ENCODE results near the gene RCVRN. TPM values are rescaled to one million over a fixed set of nuclear protein-coding genes. Genes with fewer than 3 reads are reported as not detected.
"Not testable (repeated sequence)": the region's sequence is repeated elsewhere in the genome, so short reads cannot be mapped to it uniquely, and the experiment has no call there.

The RCVRN gene
- polyA plus RNA-seq, 4 donors, result 0.12 to 0.38 TPM; not detected in 2

DNA sequence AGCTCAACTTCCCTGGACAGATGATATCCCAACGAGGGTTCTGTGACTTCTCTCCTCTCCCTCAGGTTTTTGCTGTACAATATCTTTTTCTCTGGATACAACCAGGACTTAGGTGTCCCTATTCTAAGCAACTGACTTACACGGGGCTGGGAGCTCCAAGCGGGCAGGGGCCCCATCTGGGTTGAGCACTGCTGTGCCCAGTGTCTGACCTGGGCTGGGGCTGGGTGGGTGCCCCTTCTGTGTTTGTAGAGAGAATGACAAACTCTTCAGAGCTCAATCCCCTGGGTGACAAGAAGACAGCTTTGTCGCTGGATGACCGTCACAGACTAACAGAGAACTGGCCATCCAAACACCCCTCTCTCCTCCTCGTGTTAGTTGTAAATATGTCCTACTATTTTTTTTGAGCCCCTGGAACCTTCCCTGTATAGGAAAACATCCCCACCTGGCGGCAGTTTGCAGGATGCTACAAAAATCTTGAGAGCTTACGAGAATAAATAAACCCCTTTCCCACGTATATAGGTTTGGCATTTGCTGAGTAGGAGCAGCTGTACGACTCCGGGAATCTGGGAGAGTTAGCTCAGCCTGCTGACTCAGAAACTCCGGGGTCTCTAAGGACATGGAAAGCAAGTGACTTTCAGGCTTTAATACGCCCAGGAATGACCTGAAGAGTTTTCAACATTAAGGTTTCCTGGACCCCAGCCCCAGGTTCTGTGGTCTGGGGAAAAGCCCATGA, 23.7 kb upstream of the RCVRN start:
- no peaks in the 10 kb centered on the region for H3K27me3 ChIP-seq (ENCODE audit: control insufficient read depth in 3 of 3, insufficient read depth in 3 of 3, low read length in 3 of 3)
- H3K27ac ChIP-seq (ENCODE audit: low read depth in 1 of 3, low read length in 2 of 3), result peak overlapping the region in 1 of 3 donors; percentile 8
- H3K36me3 ChIP-seq (ENCODE audit: control insufficient read depth in 3 of 3, insufficient read depth in 2 of 3, low read depth in 1 of 3, low read length in 3 of 3), result peaks cover 0 to 3% (median 2%) of the 10 kb centered on the region in 3 donors
- 41 to 45% (median 45%) methylated on average over 13 of the region's 13 CpGs for WGBS, 3 donors
- no peak for FAIRE-seq
- H3K4me1 ChIP-seq (ENCODE audit: control insufficient read depth in 3 of 3, insufficient read depth in 2 of 3, low read depth in 1 of 3, low read length in 2 of 3), result no peaks in the 10 kb centered on the region
- no peaks in the 10 kb centered on the region for H3K9me3 ChIP-seq (ENCODE audit: control insufficient read depth in 2 of 2, insufficient read depth in 1 of 2, low read depth in 1 of 2, low read length in 1 of 2)
- no peak overlapping the region for H3K4me3 ChIP-seq (ENCODE audit: low read depth in 1 of 3, low read length in 3 of 3)
- DNase-seq, result peak in 1 of 2 donors; percentile 57

DNA sequence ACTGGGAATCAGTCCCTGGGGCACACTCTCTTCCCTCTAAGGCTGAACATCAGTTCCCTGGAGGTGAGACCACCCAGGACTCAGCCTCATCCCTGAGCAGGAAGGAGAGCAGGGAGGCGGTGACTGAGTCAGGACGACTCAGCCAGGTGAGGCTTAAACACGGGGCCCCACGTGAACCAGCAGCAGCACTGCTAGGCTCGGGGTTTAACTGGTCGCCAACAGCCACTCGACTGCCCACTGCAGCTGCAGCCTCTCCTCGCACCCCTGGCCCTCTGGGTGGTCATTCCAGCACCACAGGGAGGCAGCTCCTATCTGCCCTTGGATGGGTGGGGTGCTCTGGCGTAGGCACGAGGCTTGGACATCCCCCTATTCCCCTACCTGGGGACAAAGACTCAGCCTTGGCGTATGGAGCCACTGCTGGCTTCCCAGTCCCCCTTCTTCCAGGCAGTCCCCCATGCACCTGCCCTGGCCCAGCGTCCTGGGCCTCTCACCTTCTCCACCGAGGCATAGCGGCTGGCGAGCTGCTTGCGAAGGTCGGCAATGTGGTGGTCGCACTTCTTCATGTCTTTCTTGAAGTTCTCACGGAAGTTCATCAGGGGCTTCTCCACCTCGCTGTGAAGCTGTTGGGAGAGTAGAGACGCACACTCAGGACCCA, 21.2 kb upstream of the RCVRN start:
- FAIRE-seq (no peak), DNase-seq (no peak)
- H3K9me3 ChIP-seq (ENCODE audit: control insufficient read depth in 2 of 2, insufficient read depth in 1 of 2, low read depth in 1 of 2, low read length in 1 of 2), result no peaks in the 10 kb centered on the region
- WGBS, 3 donors, result 76 to 86% (median 77%) methylated on average over 20 to 21 of the region's 21 CpGs
- H3K27ac ChIP-seq (ENCODE audit: low read depth in 1 of 3, low read length in 2 of 3), result no peak overlapping the region
- H3K27me3 ChIP-seq (ENCODE audit: control insufficient read depth in 3 of 3, insufficient read depth in 3 of 3, low read length in 3 of 3), result no peaks in the 10 kb centered on the region
- no peak overlapping the region for H3K4me3 ChIP-seq (ENCODE audit: low read depth in 1 of 3, low read length in 3 of 3)
- H3K4me1 ChIP-seq (ENCODE audit: control insufficient read depth in 3 of 3, insufficient read depth in 2 of 3, low read depth in 1 of 3, low read length in 2 of 3), result no peaks in the 10 kb centered on the region
- peaks cover 0 to 6% (median 2%) of the 10 kb centered on the region in 3 donors for H3K36me3 ChIP-seq (ENCODE audit: control insufficient read depth in 3 of 3, insufficient read depth in 2 of 3, low read depth in 1 of 3, low read length in 3 of 3)

DNA sequence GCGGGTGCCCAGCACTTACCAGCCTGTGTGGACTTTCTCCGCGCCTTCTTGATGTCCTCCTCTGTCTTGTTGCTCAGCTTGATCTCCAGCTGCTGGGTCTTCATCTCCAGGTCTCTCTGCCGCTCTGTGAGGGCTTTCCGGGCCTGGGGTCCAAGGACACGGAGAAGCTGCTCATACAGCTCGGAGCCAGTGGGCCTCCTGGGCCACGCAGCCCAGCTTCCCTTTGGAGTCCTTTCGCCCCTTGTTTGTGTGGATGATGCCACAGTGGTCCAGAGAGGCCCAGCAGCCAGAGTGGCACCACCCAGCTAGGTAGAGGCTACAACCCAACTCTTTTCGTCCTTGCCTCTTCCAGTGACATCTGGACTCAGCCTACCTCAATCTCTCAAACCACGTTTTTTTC, 20.4 kb upstream of the RCVRN start:
- Histone ChIP-seq H3K27ac (ENCODE audit: low read depth in 1 of 3, low read length in 2 of 3) (no peak overlapping the region), H3K9me3 (ENCODE audit: control insufficient read depth in 2 of 2, insufficient read depth in 1 of 2, low read depth in 1 of 2, low read length in 1 of 2) (no peaks in the 10 kb centered on the region), H3K27me3 (ENCODE audit: control insufficient read depth in 3 of 3, insufficient read depth in 3 of 3, low read length in 3 of 3) (no peaks in the 10 kb centered on the region), H3K4me1 (ENCODE audit: control insufficient read depth in 3 of 3, insufficient read depth in 2 of 3, low read depth in 1 of 3, low read length in 2 of 3) (no peaks in the 10 kb centered on the region), H3K4me3 (ENCODE audit: low read depth in 1 of 3, low read length in 3 of 3) (no peak overlapping the region), H3K36me3 (ENCODE audit: control insufficient read depth in 3 of 3, insufficient read depth in 2 of 3, low read depth in 1 of 3, low read length in 3 of 3) (peaks cover 0 to 6% (median 0%) of the 10 kb centered on the region in 3 donors)
- no peak for DNase-seq
- no peak for FAIRE-seq
- WGBS, 3 donors, result 80 to 90% (median 88%) methylated on average over 10 to 11 of the region's 11 CpGs

DNA sequence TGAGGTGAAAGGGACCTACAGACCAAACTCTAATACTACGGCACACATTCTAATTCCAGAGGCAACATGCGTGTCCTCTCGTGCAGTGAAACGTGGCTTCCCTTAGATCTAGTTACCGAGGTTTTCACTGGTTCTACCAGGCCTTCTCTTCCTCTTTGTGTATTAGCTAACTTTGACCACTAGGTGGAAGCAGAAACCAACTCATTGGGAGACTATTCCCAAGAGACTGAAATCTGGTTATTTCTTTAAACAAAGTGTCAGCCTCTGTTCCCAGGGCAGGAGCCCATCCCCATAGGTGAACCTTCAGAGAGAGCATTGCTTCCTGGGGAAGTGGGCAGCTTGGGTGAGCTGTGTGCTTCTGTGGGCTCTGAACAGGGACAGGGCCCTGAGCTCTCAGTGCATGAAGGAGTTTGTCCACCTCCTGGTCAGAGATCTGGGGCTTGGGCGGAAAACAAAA, 19.7 kb upstream of the RCVRN start:
- Histone ChIP-seq H3K27ac (ENCODE audit: low read depth in 1 of 3, low read length in 2 of 3) (no peak overlapping the region), H3K9me3 (ENCODE audit: control insufficient read depth in 2 of 2, insufficient read depth in 1 of 2, low read depth in 1 of 2, low read length in 1 of 2) (no peaks in the 10 kb centered on the region), H3K4me3 (ENCODE audit: low read depth in 1 of 3, low read length in 3 of 3) (no peak overlapping the region), H3K36me3 (ENCODE audit: control insufficient read depth in 3 of 3, insufficient read depth in 2 of 3, low read depth in 1 of 3, low read length in 3 of 3) (peaks cover 0 to 6% (median 0%) of the 10 kb centered on the region in 3 donors), H3K4me1 (ENCODE audit: control insufficient read depth in 3 of 3, insufficient read depth in 2 of 3, low read depth in 1 of 3, low read length in 2 of 3) (no peaks in the 10 kb centered on the region), H3K27me3 (ENCODE audit: control insufficient read depth in 3 of 3, insufficient read depth in 3 of 3, low read length in 3 of 3) (no peaks in the 10 kb centered on the region)
- FAIRE-seq, result no peak
- whole genome bisulfite sequencing, 3 donors, result 19 to 25% (median 21%) methylated on average over 6 of the region's 6 CpGs
- peak; percentile 67 to 77 for DNase-seq

DNA sequence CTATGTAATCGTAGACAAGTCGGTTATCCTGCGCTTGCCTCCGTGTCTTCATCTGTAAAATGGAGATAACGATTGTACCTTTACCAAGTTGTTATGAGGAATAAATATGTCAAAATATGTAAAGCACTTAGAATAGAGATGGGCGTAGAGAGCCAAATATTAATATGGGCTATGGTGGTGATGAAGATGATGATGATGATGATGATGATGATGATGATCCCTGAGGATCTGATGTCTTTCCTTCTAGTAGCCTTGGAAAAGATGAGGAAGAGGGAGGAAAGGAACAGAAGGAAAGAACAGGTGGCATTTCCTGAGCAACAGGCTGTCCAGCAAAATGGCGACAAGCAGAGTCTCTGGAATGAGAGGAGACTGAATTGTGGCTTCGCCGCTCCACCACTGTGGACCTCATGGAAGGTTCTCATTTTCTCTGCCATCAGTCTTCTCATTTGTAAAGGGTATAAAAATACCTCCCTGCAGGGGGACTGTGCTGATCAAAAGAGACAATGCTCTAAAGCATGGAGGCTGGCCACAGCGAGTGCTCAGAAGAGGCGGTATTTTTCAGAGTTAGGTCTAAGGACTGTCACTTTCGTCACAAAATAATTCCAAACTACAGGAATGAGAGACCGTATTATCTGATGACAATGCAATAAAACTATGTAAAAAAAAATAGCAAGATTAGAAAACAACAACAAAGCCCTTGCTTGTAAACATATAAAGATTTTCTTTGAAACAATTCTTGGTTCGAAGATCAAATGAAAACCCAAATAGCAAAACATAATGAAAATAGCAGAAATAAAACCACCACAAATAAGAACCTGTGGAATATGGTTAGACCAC, 17.2 kb upstream of the RCVRN start:
- no peaks in the 10 kb centered on the region for H3K27me3 ChIP-seq (ENCODE audit: control insufficient read depth in 3 of 3, insufficient read depth in 3 of 3, low read length in 3 of 3)
- no peak for DNase-seq
- FAIRE-seq, result no peak

DNA sequence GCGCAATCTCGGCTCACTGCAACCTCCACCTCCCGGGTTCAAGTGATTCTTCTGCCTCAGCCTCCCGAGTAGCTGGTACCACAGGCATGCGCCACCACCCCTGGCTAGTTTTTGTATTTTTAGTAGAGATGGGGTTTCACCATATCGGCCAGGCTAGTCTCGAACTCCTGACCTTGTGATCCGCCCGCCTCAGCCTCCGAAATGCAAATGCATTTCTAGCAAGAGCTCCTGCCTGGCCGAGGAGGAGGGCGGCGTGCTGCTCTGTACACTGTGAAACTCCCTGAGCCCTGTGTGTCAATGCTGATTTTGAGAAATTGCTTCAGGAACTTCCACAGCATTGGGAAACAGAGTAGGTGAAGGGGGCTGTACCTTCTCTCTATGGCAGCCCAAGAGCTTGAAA, 16.1 kb upstream of the RCVRN start:
- not testable (repeated sequence) for DNase-seq; H3K4me3 ChIP-seq (ENCODE audit: low read depth in 1 of 3, low read length in 3 of 3); FAIRE-seq; H3K27ac ChIP-seq (ENCODE audit: low read depth in 1 of 3, low read length in 2 of 3); H3K9me3 ChIP-seq (ENCODE audit: control insufficient read depth in 2 of 2, insufficient read depth in 1 of 2, low read depth in 1 of 2, low read length in 1 of 2); H3K4me1 ChIP-seq (ENCODE audit: control insufficient read depth in 3 of 3, insufficient read depth in 2 of 3, low read depth in 1 of 3, low read length in 2 of 3); H3K27me3 ChIP-seq (ENCODE audit: control insufficient read depth in 3 of 3, insufficient read depth in 3 of 3, low read length in 3 of 3)
- 90 to 94% (median 94%) methylated on average over 13 of the region's 13 CpGs for WGBS, 3 donors
- peaks cover 0 to 32% (median 0%) of the 10 kb centered on the region in 3 donors for H3K36me3 ChIP-seq (ENCODE audit: control insufficient read depth in 3 of 3, insufficient read depth in 2 of 3, low read depth in 1 of 3, low read length in 3 of 3)

More for the DNA sequence above, 17.2 kb upstream of the RCVRN start:
- no peaks in the 10 kb centered on the region for H3K9me3 ChIP-seq (ENCODE audit: control insufficient read depth in 2 of 2, insufficient read depth in 1 of 2, low read depth in 1 of 2, low read length in 1 of 2)
- H3K4me3 ChIP-seq (ENCODE audit: low read depth in 1 of 3, low read length in 3 of 3), result no peak overlapping the region
- peaks cover 0 to 22% (median 0%) of the 10 kb centered on the region in 3 donors for H3K36me3 ChIP-seq (ENCODE audit: control insufficient read depth in 3 of 3, insufficient read depth in 2 of 3, low read depth in 1 of 3, low read length in 3 of 3)
- no peaks in the 10 kb centered on the region for H3K4me1 ChIP-seq (ENCODE audit: control insufficient read depth in 3 of 3, insufficient read depth in 2 of 3, low read depth in 1 of 3, low read length in 2 of 3)
- no peak overlapping the region for H3K27ac ChIP-seq (ENCODE audit: low read depth in 1 of 3, low read length in 2 of 3)
- 90 to 94% (median 93%) methylated on average over 14 of the region's 14 CpGs for WGBS, 3 donors

DNA sequence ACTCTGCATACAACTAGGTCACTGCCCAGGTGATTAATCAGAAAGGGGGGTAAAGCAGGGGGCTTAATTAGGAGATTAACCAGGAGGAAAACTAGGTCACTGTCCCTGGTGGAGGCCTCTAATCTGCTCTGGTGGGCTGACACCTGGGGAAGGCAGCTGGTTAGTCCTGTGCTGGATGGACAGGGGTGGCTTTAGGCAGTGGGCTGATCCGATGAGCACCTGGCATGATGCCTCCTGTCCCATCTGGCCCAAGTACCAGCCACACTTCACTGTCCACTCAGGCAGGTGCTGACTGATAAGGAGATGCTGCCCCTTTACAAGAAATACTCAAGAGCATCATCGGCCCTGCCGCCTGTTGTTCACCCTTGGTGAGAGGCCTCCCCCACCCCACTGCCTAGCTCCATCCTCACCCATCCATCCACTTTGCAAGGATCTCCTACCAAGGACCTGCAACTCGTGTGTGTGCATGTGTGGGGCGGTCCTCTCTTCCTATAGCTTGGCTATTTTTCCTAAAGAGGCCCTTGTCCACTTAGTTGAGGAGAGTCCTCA, 13.8 kb upstream of the RCVRN start:
- no peaks in the 10 kb centered on the region for H3K4me1 ChIP-seq (ENCODE audit: control insufficient read depth in 3 of 3, insufficient read depth in 2 of 3, low read depth in 1 of 3, low read length in 2 of 3)
- H3K4me3 ChIP-seq (ENCODE audit: low read depth in 1 of 3, low read length in 3 of 3), result no peak overlapping the region
- no peak overlapping the region for H3K27ac ChIP-seq (ENCODE audit: low read depth in 1 of 3, low read length in 2 of 3)
- H3K36me3 ChIP-seq (ENCODE audit: control insufficient read depth in 3 of 3, insufficient read depth in 2 of 3, low read depth in 1 of 3, low read length in 3 of 3), result peaks cover 0 to 32% (median 0%) of the 10 kb centered on the region in 3 donors
- DNase-seq (no peak), FAIRE-seq (no peak)
- H3K27me3 ChIP-seq (ENCODE audit: control insufficient read depth in 3 of 3, insufficient read depth in 3 of 3, low read length in 3 of 3), result no peaks in the 10 kb centered on the region
- whole genome bisulfite sequencing, 3 donors, result 87 to 90% (median 87%) methylated on average over 5 of the region's 5 CpGs
- H3K9me3 ChIP-seq (ENCODE audit: control insufficient read depth in 2 of 2, insufficient read depth in 1 of 2, low read depth in 1 of 2, low read length in 1 of 2), result no peaks in the 10 kb centered on the region

DNA sequence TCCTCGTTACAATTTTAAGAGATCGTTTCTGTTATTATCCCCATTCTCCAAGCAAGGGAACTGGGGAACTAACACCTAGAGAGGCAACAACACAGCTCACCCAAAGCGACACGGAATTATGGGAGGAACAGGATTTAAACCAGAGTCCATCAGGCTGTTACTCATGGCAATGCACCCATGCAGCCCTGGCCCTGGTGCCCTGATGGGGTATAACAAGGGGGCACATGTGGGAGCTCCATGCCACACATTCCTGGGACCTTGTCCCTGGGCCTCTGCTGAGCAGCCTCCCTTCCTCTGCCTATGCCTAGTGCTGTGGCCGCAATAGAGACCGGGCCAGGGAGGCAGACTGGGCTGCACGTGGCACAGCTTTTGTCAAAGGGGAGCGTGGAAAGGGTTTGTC, 13.3 kb upstream of the RCVRN start:
- H3K27me3 ChIP-seq (ENCODE audit: control insufficient read depth in 3 of 3, insufficient read depth in 3 of 3, low read length in 3 of 3), result no peaks in the 10 kb centered on the region
- FAIRE-seq, result no peak
- no peak for DNase-seq
- no peak overlapping the region for H3K4me3 ChIP-seq (ENCODE audit: low read depth in 1 of 3, low read length in 3 of 3)
- WGBS, 3 donors, result 84 to 94% (median 89%) methylated on average over 8 of the region's 8 CpGs
- no peaks in the 10 kb centered on the region for H3K4me1 ChIP-seq (ENCODE audit: control insufficient read depth in 3 of 3, insufficient read depth in 2 of 3, low read depth in 1 of 3, low read length in 2 of 3)
- peaks cover 0 to 32% (median 0%) of the 10 kb centered on the region in 3 donors for H3K36me3 ChIP-seq (ENCODE audit: control insufficient read depth in 3 of 3, insufficient read depth in 2 of 3, low read depth in 1 of 3, low read length in 3 of 3)
- H3K9me3 ChIP-seq (ENCODE audit: control insufficient read depth in 2 of 2, insufficient read depth in 1 of 2, low read depth in 1 of 2, low read length in 1 of 2), result no peaks in the 10 kb centered on the region
- no peak overlapping the region for H3K27ac ChIP-seq (ENCODE audit: low read depth in 1 of 3, low read length in 2 of 3)
